ENCODE results near the gene PARP6. TPM values are rescaled to one million over a fixed set of nuclear protein-coding genes. Genes with fewer than 3 reads are reported as not detected.
A peak's percentile ranks its signal among the peaks of the same experiment; 100 is the strongest.

The PARP6 gene
- total and polyA plus RNA-seq, 9 of the 15 experiments (the other 6 are each of a cell fraction or from before 2014, with no cell fraction given): 14.8 to 83.2 (median 28.3) TPM

GRCh38 chr15:72231833-72232478 lies 40.4 kb downstream of the PARP6 start:
- peaks cover 8% of the 10 kb centered on the region for H4K20me1 ChIP-seq (replicated peaks; ENCODE audit: control insufficient read depth, insufficient read depth, low read length)
- H3K4me1 ChIP-seq (replicated peaks in 1 of 2; ENCODE audit: control insufficient read depth in 2 of 2, insufficient read depth in 2 of 2, low read length in 2 of 2): peaks cover 50 to 70% of the 10 kb centered on the region in 2 experiments
- in situ Hi-C loops (cut with MboI) (no loop called here), intact Hi-C loops (cut with micrococcal nuclease) (loop anchor here (10.0 kb wide), 1 partner anchor 243 kb away; the partner anchor contains the start of gene ARIH1)
- no TSS peak for BruUV-seq (replicated peaks)
- H3K79me2 ChIP-seq (ENCODE audit: control insufficient read depth, insufficient read depth, low read length): peaks cover 49% of the 10 kb centered on the region
- H3K9ac ChIP-seq (ENCODE audit: insufficient read depth in 1 of 2, low read depth in 2 of 2, low read length in 2 of 2): peak overlapping the region; percentile 37 to 90
- H3K4me3 ChIP-seq: peak overlapping the region; percentile 67
- H3K27me3 ChIP-seq (ENCODE audit: control insufficient read depth in 2 of 2, insufficient read depth in 2 of 2, low read length in 2 of 2): no peaks in the 10 kb centered on the region
- ChIA-PET POLR2A (interaction anchor here (0.7 to 1.3 kb wide), 3 partner anchors 19 to 35 kb away, joined by 3 read pairs; no protein-coding TSS in a partner anchor), CTCF (ENCODE audit: low intra/inter-chr PET ratio) (no interaction called here)
- FAIRE-seq (peak; percentile 94), ATAC-seq (peak; percentile 47), DNase-seq (ENCODE audit: extremely low read depth in 1 of 4, low spot score in 3 of 4) (peak; percentile 80 to 88 (median 82))
- H3K27ac ChIP-seq (ENCODE audit: extremely low read depth, low read depth, low read length): peak overlapping the region; percentile 88; the same call in 2 of the 3 replicates
- peak overlapping the region; percentile 65 for H2AFZ ChIP-seq (ENCODE audit: low read depth, low read length)
- no peaks in the 10 kb centered on the region for H3K9me1 ChIP-seq (ENCODE audit: control insufficient read depth, insufficient read depth, low read length)
- H3K9me3 ChIP-seq (replicated peaks; ENCODE audit: control insufficient read depth, insufficient read depth, low read depth, low read length): no peaks in the 10 kb centered on the region
- H3K36me3 ChIP-seq (ENCODE audit: control insufficient read depth, insufficient read depth, low read length): peaks cover 16% of the 10 kb centered on the region; the same call in 2 of the 3 replicates
- H3K4me2 ChIP-seq (ENCODE audit: insufficient read depth, low read length): peak overlapping the region; percentile 96
- WGBS (ENCODE audit: insufficient coverage, low coverage, missing lambda C conversion rate): under 1% methylated on average over 16 of the region's 16 CpGs
- TF ChIP-seq SMARCE1 (IDR thresholded peaks at IDR 0.05) (peak; percentile 69), RNF2 (IDR thresholded peaks at IDR 0.05) (no peak), RFX5 (IDR thresholded peaks at IDR 0.05; ENCODE audit: low read depth, low read length) (peak; percentile 85), HES1 (IDR thresholded peaks at IDR 0.05; ENCODE audit: low read depth) (peak; percentile 74), CXXC5 (CRISPR knock-in tag; IDR thresholded peaks at IDR 0.05) (peak; percentile 26; the same call in 1 of the 2 replicates), MNT (conservative IDR thresholded peaks at IDR 0.05) (peak in 1 of 2 experiments; percentile 50; a peak in 2 of 4 replicates), C11orf30 (IDR thresholded peaks at IDR 0.05; ENCODE audit: low read depth) (peak; percentile 48; the same call in 1 of the 2 replicates), DPF2 (IDR thresholded peaks at IDR 0.05) (peak; percentile 92), RBM25 (IDR thresholded peaks at IDR 0.05; ENCODE audit: low read depth, low read length, severe bottlenecking) (no peak), NFE2 (IDR thresholded peaks at IDR 0.05; ENCODE audit: low read depth) (peak; percentile 58), RHOXF2B (CRISPR knock-in tag; conservative IDR thresholded peaks at IDR 0.05) (no peak), FOXJ2 (tag; IDR thresholded peaks at IDR 0.05) (0 out of 2 replicates have a peak, but pooled peaks have one; percentile 38), TAL1 (IDR thresholded peaks at IDR 0.05) (peak; percentile 93), STAT6 (CRISPR knock-in tag; IDR thresholded peaks at IDR 0.05) (no peak), RAD21 (CRISPR knock-in tag; conservative IDR thresholded peaks at IDR 0.05 in 1 of 2, IDR thresholded peaks at IDR 0.05 in 1 of 2) (0 out of 4 replicates have a peak, but pooled peaks of 1 of the 2 experiments have one; percentile 5), ZNF197 (CRISPR knock-in tag; IDR thresholded peaks at IDR 0.05; ENCODE audit: low read depth) (0 out of 2 replicates have a peak, but pooled peaks have one; percentile 70), BCL6 (CRISPR knock-in tag; IDR thresholded peaks at IDR 0.05) (no peak)
